WTC11 (cell line): ENCODE data around the gene RHOBTB3.

Experiments used
- ATF2 ChIP-seq: sonication (generic); formaldehyde crosslinking; IDR thresholded peaks from 2 replicates; pipeline ENCODE4 v1.8.1; 2022; ENCODE audit warnings: low read depth, missing genetic modification reagents, borderline replicate concordance
- CBFB ChIP-seq: sonication (generic); formaldehyde crosslinking; IDR thresholded peaks from 2 replicates; pipeline ENCODE4 v1.8.1; 2022; ENCODE audit warnings: mild to moderate bottlenecking, low read depth, missing genetic modification reagents
- E2F1 ChIP-seq: sonication (generic); formaldehyde crosslinking; IDR thresholded peaks from 2 replicates; pipeline ENCODE4 v1.8.0; 2022; ENCODE audit warnings: mild to moderate bottlenecking, missing genetic modification reagents
- ESRRA ChIP-seq: sonication (generic); formaldehyde crosslinking; IDR thresholded peaks from 2 replicates; pipeline ENCODE4 v1.8.1; 2022; ENCODE audit warnings: mild to moderate bottlenecking, missing genetic modification reagents, borderline replicate concordance
- FOXJ3 ChIP-seq: sonication (generic); formaldehyde crosslinking; IDR thresholded peaks from 2 replicates; pipeline ENCODE4 v1.9.0; 2021; ENCODE audit warnings: missing genetic modification reagents, mild to moderate bottlenecking, borderline replicate concordance
- NFYB ChIP-seq: sonication (generic); formaldehyde crosslinking; conservative IDR thresholded peaks from 2 replicates; pipeline ENCODE4 v1.8.0; 2022; ENCODE audit warnings: low read depth, missing genetic modification reagents
- SP1 ChIP-seq: sonication (generic); formaldehyde crosslinking; conservative IDR thresholded peaks from 2 replicates; pipeline ENCODE4 v1.8.1; 2022; ENCODE audit warnings: missing genetic modification reagents
- TEAD4 ChIP-seq: sonication (generic); formaldehyde crosslinking; IDR thresholded peaks from 2 replicates; pipeline ENCODE4 v1.8.0; 2022; ENCODE audit warnings: mild to moderate bottlenecking, missing genetic modification reagents
- USF2 ChIP-seq: sonication (generic); formaldehyde crosslinking; IDR thresholded peaks from 2 replicates; pipeline ENCODE4 v1.8.1; 2023; ENCODE audit warnings: mild to moderate bottlenecking, missing genetic modification reagents, moderate library complexity
- ZNF263 ChIP-seq: sonication (generic); formaldehyde crosslinking; IDR thresholded peaks from 2 replicates; pipeline ENCODE4 v1.8.1; 2022; ENCODE audit warnings: low read depth, mild to moderate bottlenecking, moderate library complexity, missing genetic modification reagents
- ZNF423 ChIP-seq: fragments of 250-450 bp; sonication (Bioruptor Pico); IDR thresholded peaks from 2 replicates; pipeline ENCODE4 v2.1.2; 2022; ENCODE audit warnings: mild to moderate bottlenecking, moderate library complexity
- TF ChIP-seq, protein P1 (sequence below): fragments of 200-600 bp; IDR thresholded peaks from 2 replicates; pipeline ENCODE4 v1.8.0; 2022; ENCODE audit warnings: antibody characterized with exemption
- TF ChIP-seq, protein P2 (sequence below): sonication (generic); formaldehyde crosslinking; IDR thresholded peaks from 2 replicates; pipeline ENCODE4 v1.8.1; 2022; ENCODE audit warnings: mild to moderate bottlenecking, moderate library complexity, missing genetic modification reagents

- TF ChIP-seq, protein P1, sequence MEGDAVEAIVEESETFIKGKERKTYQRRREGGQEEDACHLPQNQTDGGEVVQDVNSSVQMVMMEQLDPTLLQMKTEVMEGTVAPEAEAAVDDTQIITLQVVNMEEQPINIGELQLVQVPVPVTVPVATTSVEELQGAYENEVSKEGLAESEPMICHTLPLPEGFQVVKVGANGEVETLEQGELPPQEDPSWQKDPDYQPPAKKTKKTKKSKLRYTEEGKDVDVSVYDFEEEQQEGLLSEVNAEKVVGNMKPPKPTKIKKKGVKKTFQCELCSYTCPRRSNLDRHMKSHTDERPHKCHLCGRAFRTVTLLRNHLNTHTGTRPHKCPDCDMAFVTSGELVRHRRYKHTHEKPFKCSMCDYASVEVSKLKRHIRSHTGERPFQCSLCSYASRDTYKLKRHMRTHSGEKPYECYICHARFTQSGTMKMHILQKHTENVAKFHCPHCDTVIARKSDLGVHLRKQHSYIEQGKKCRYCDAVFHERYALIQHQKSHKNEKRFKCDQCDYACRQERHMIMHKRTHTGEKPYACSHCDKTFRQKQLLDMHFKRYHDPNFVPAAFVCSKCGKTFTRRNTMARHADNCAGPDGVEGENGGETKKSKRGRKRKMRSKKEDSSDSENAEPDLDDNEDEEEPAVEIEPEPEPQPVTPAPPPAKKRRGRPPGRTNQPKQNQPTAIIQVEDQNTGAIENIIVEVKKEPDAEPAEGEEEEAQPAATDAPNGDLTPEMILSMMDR: no peak
- TF ChIP-seq TEAD4 (CRISPR knock-in tag): no peak
- no peak for TF ChIP-seq USF2 (CRISPR knock-in tag)
- TF ChIP-seq, protein P2, sequence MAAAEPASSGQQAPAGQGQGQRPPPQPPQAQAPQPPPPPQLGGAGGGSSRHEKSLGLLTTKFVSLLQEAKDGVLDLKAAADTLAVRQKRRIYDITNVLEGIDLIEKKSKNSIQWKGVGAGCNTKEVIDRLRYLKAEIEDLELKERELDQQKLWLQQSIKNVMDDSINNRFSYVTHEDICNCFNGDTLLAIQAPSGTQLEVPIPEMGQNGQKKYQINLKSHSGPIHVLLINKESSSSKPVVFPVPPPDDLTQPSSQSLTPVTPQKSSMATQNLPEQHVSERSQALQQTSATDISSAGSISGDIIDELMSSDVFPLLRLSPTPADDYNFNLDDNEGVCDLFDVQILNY: no peak
- no peak for TF ChIP-seq ATF2
- no peak for TF ChIP-seq ZNF423
- TF ChIP-seq FOXJ3 (CRISPR knock-in tag): no peak
- TF ChIP-seq ESRRA (CRISPR knock-in tag): no peak
- TF ChIP-seq NFYB (CRISPR knock-in tag): no peak
- TF ChIP-seq SP1 (CRISPR knock-in tag): no peak
- no peak for TF ChIP-seq ZNF263 (CRISPR knock-in tag)
- TF ChIP-seq E2F1 (CRISPR knock-in tag): no peak
- no peak for TF ChIP-seq CBFB
Measured at GRCh38 chr5:95842854-95843544, 111.9 kb downstream of the RHOBTB3 start.
